HCT116 (cell line): ENCODE data around the gene CLASP1.

Experiments
- ATF3 ChIP-seq: IDR thresholded peaks from 2 replicates; pipeline ENCODE4 v1.6.1; 2012
- CTCF ChIP-seq, 3 experiments: fragments of 200-600 bp in 1 of 3; sonication (generic) in 1 of 3; IDR thresholded peaks in 2 of 3; conservative IDR thresholded peaks in 1 of 3; 2 replicates each; pipeline ENCODE4 v1.5.1; 2012 to 2017; ENCODE audit warnings: low read depth in 2 of 3, low read length in 2 of 3, antibody characterized with exemption in 1 of 3, borderline replicate concordance in 1 of 3, control low read depth in 1 of 3, mild to moderate bottlenecking in 1 of 3, mixed read lengths in 1 of 3, mixed run types in 1 of 3, moderate library complexity in 1 of 3; ENCODE audit not compliant: insufficient read depth in 1 of 3
- EZH2 ChIP-seq: fragments of 200-600 bp; sonication (generic); IDR thresholded peaks from 2 replicates; pipeline ENCODE4 v1.6.1; 2017; ENCODE audit warnings: antibody characterized with exemption, mixed run types
- JUND ChIP-seq: IDR thresholded peaks from 2 replicates; pipeline ENCODE4 v1.6.1; 2012
- MAX ChIP-seq: IDR thresholded peaks from 2 replicates; pipeline ENCODE4 v1.6.1; 2012
- POLR2A ChIP-seq: IDR thresholded peaks from 2 replicates; pipeline ENCODE4 v1.7.0; 2011; ENCODE audit warnings: borderline replicate concordance; ENCODE audit not compliant: insufficient read depth, insufficient read length; ENCODE audit errors: extremely low read depth
- POLR2AphosphoS5 ChIP-seq: IDR thresholded peaks from 2 replicates; pipeline ENCODE4 v1.6.1; 2011; ENCODE audit warnings: mild to moderate bottlenecking, low read depth, low read length, moderate library complexity
- RAD21 ChIP-seq: IDR thresholded peaks from 2 replicates; pipeline ENCODE4 v1.6.1; 2012; ENCODE audit warnings: low read depth, mild to moderate bottlenecking
- SIN3A ChIP-seq: IDR thresholded peaks from 2 replicates; pipeline ENCODE4 v1.6.1; 2012; ENCODE audit warnings: low read depth
- ZFX ChIP-seq: fragments of 450-650 bp; IDR thresholded peaks from 2 replicates; pipeline ENCODE4 v1.6.1; 2017
- ZNF274 ChIP-seq: fragments of 200-500 bp; sonication (Bioruptor generic); IDR thresholded peaks from 2 replicates; pipeline ENCODE4 v1.6.1; 2014; ENCODE audit warnings: mild to moderate bottlenecking, low read depth, low read length, inconsistent platforms

- TF ChIP-seq CTCF (IDR thresholded peaks at IDR 0.05 in 2 of 3, conservative IDR thresholded peaks at IDR 0.05 in 1 of 3; ENCODE audit: borderline replicate concordance in 1 of 3, insufficient read depth in 1 of 3, low read depth in 2 of 3, low read length in 2 of 3) (no peak), POLR2A (no peak), EZH2 (no peak), ZFX (no peak), ATF3 (no peak), SIN3A (no peak), ZNF274 (no peak), MAX (no peak), RAD21 (no peak), POLR2AphosphoS5 (no peak), JUND (no peak)
These were observed 277.2 kb downstream of the CLASP1 start for GRCh38 chr2:121372082-121372481.
